OCI-LY7 (cell line): ENCODE measurements around the gene DCC. TPM values are rescaled to one million over a fixed set of nuclear protein-coding genes. Genes with fewer than 3 reads are reported as not detected.

Source experiments
- BruUV-seq: library from RNA; stranded (reverse); fragments of 400-500 nt; replicated peaks from 2 replicates; lab custom pipeline; 2021; lab: Mats Ljungman, UMichigan
- CTCF ChIA-PET: fragments of 300-600 bp; sonication (Branson Sonifier 250); formaldehyde crosslinking; loops from one replicate; lab custom pipeline; 2022; ENCODE audit warnings: antibody characterized with exemption; ENCODE audit not compliant: unreplicated experiment; lab: Charles Lee
- POLR2A ChIA-PET: fragments of 300-600 bp; sonication (Branson Sonifier 250); formaldehyde crosslinking; loops from one replicate; lab custom pipeline; 2022; ENCODE audit warnings: antibody characterized with exemption; lab: Charles Lee
- DNase-seq: peaks from one replicate; pipeline ENCODE4 v3.0.0-alpha.2; 2015; ENCODE audit warnings: low spot score
- H2AFZ ChIP-seq: fragments of 200-600 bp; sonication (generic), shearing (Covaris generic); 2 replicates; pipeline ENCODE4 v1.6.1; 2014; ENCODE audit warnings: mild to moderate bottlenecking, antibody characterized with exemption, low read length, moderate library complexity
- H3K27ac ChIP-seq: fragments of 200-600 bp; sonication (generic); 2 replicates; pipeline ENCODE4 v1.5.1; 2014; ENCODE audit warnings: mixed run types, low read depth, mild to moderate bottlenecking, moderate library complexity, low read length, inconsistent platforms; ENCODE audit not compliant: poor library complexity, severe bottlenecking
- H3K36me3 ChIP-seq: fragments of 200-600 bp; sonication (generic); 2 replicates; pipeline ENCODE4 v1.6.1; 2014; ENCODE audit warnings: mild to moderate bottlenecking, antibody characterized with exemption, low read length, moderate library complexity, mixed read lengths; ENCODE audit not compliant: insufficient read depth
- H3K4me1 ChIP-seq: fragments of 200-600 bp; sonication (generic); 2 replicates; pipeline ENCODE4 v1.5.1; 2014; ENCODE audit warnings: mild to moderate bottlenecking, low read length; ENCODE audit not compliant: insufficient read depth, poor library complexity, severe bottlenecking
- H3K4me2 ChIP-seq: fragments of 200-600 bp; sonication (generic); 2 replicates; pipeline ENCODE4 v1.6.1; 2014; ENCODE audit warnings: mild to moderate bottlenecking, low read length
- H3K4me3 ChIP-seq: fragments of 200-600 bp; sonication (generic); 2 replicates; pipeline ENCODE4 v1.5.1; 2014; ENCODE audit warnings: mild to moderate bottlenecking, low read depth, low read length; ENCODE audit not compliant: poor library complexity, severe bottlenecking
- H3K79me2 ChIP-seq: fragments of 200-600 bp; sonication (generic); 2 replicates; pipeline ENCODE4 v1.6.1; 2016; ENCODE audit warnings: low read depth, mild to moderate bottlenecking, low read length, moderate library complexity, mixed read lengths; ENCODE audit not compliant: insufficient read depth
- H3K9me2 ChIP-seq: fragments of 200-600 bp; sonication (generic); 2 replicates; pipeline ENCODE4 v1.6.1; 2016; ENCODE audit warnings: mild to moderate bottlenecking, low read length, mixed read lengths; ENCODE audit not compliant: insufficient read depth
- H3K9me3 ChIP-seq: fragments of 200-600 bp; sonication (generic); 2 replicates; pipeline ENCODE4 v1.6.1; 2014; ENCODE audit warnings: mild to moderate bottlenecking, mixed run types, low read length, mixed read lengths
- H4K20me1 ChIP-seq: fragments of 200-600 bp; sonication (generic); 2 replicates; pipeline ENCODE4 v1.6.1; 2014; ENCODE audit warnings: mild to moderate bottlenecking, antibody characterized with exemption, low read length, moderate library complexity, mixed read lengths; ENCODE audit not compliant: insufficient read depth
- CTCF ChIP-seq: fragments of 200-600 bp; sonication (generic); conservative IDR thresholded peaks from 2 replicates; pipeline ENCODE4 v1.5.1; 2014; ENCODE audit warnings: mild to moderate bottlenecking, antibody characterized with exemption, low read length, moderate library complexity, mixed read lengths
- EZH2phosphoT487 ChIP-seq: fragments of 200-600 bp; sonication (generic); IDR thresholded peaks from 2 replicates; pipeline ENCODE4 v1.6.1; 2018; ENCODE audit warnings: low read depth, borderline replicate concordance, mild to moderate bottlenecking, mixed run types, antibody characterized with exemption, low read length, moderate library complexity, mixed read lengths
- intact Hi-C: fragments of 100-400 bp; cut with micrococcal nuclease; formaldehyde crosslinking; loops from one replicate; pipeline ENCODE4 v1.10.0; 2022; ENCODE audit not compliant: unreplicated experiment
- total RNA-seq, 2 experiments: library from RNA; depleted of rRNA in 1 of 2; stranded (reverse); fragments of >200 nt in 1 of 2; shearing (Covaris generic) in 1 of 2; gene quantifications; 2 replicates each; pipeline ENCODE4 v1.2.3, GENCODE V29; 2014 to 2022

Gene DCC
- total RNA-seq, 2 experiments from 2014 or later, result not detected

GRCh38 chr18:52435301-52435700 is 95.3 kb downstream of the DCC start:
- Histone ChIP-seq H2AFZ (no peak overlapping the region), H3K27ac (no peak overlapping the region), H3K9me3 (no peaks in the 10 kb centered on the region), H3K36me3 (no peaks in the 10 kb centered on the region), H3K79me2 (no peaks in the 10 kb centered on the region), H3K9me2 (no peaks in the 10 kb centered on the region), H3K4me2 (no peak overlapping the region), H4K20me1 (no peaks in the 10 kb centered on the region), H3K4me3 (no peak overlapping the region), H3K4me1 (no peaks in the 10 kb centered on the region)
- TF ChIP-seq EZH2phosphoT487 (no peak), CTCF (no peak)
- intact Hi-C loops, result no loop called here
- POLR2A ChIA-PET, result no interaction called here
- DNase-seq, result no peak
- BruUV-seq, result no TSS peak
- CTCF ChIA-PET, result no interaction called here

- Histone ChIP-seq H3K36me3 (no peaks in the 10 kb centered on the region), H3K9me3 (no peaks in the 10 kb centered on the region), H4K20me1 (no peaks in the 10 kb centered on the region), H3K27ac (no peak overlapping the region), H3K79me2 (no peaks in the 10 kb centered on the region), H2AFZ (no peak overlapping the region), H3K4me2 (no peak overlapping the region), H3K9me2 (no peaks in the 10 kb centered on the region), H3K4me3 (no peak overlapping the region), H3K4me1 (no peaks in the 10 kb centered on the region)
- ChIA-PET POLR2A (interaction anchor here (0.6 kb wide), 1 partner anchor 154 kb away, joined by 3 read pairs; no protein-coding TSS in a partner anchor), CTCF (no interaction called here)
- intact Hi-C loops, result no loop called here
- TF ChIP-seq EZH2phosphoT487, result no peak
- no peak for TF ChIP-seq CTCF
- no TSS peak for BruUV-seq
- DNase-seq, result no peak
Observed at GRCh38 chr18:52437161-52437560, 97.2 kb downstream of the DCC start.

GRCh38 chr18:52439457-52439856 is 99.5 kb downstream of the DCC start:
- no peak for TF ChIP-seq CTCF
- no peak for TF ChIP-seq EZH2phosphoT487
- BruUV-seq, result no TSS peak
- intact Hi-C loops, result no loop called here
- CTCF ChIA-PET, result no interaction called here
- Histone ChIP-seq H3K9me3 (no peaks in the 10 kb centered on the region), H3K4me1 (no peaks in the 10 kb centered on the region), H3K79me2 (no peaks in the 10 kb centered on the region), H3K4me3 (no peak overlapping the region), H2AFZ (no peak overlapping the region), H4K20me1 (no peaks in the 10 kb centered on the region), H3K27ac (no peak overlapping the region), H3K4me2 (no peak overlapping the region), H3K9me2 (no peaks in the 10 kb centered on the region), H3K36me3 (no peaks in the 10 kb centered on the region)
- DNase-seq, result no peak
- POLR2A ChIA-PET, result no interaction called here
